Motor neuron (in vitro differentiated cells): ENCODE results near the gene MED22. TPM values are rescaled to one million over a fixed set of nuclear protein-coding genes. Genes with fewer than 3 reads are reported as not detected.

Experiments used
- ATAC-seq, 8 experiments: fragments of 200-7000 bp; cut with Tn5 transposase; replicated peaks in 6 of 8; 2 replicates each; pipeline ENCODE4 v1.8.0; 2021; ENCODE audit warnings: mild to moderate bottlenecking in 8 of 8, moderate library complexity in 8 of 8
- H3K27ac ChIP-seq, 2 donors: fragments of 250-450 bp; sonication (Bioruptor Pico); 2 replicates each; pipeline ENCODE4 v1.9.0; 2021; ENCODE audit warnings: antibody characterized with exemption in 2 of 2, mild to moderate bottlenecking in 2 of 2, moderate library complexity in 1 of 2
- H3K4me1 ChIP-seq, 2 donors: fragments of 250-450 bp; sonication (Bioruptor Pico); replicated peaks in 1 of 2; 2 replicates each; pipeline ENCODE4 v1.6.1; 2021; ENCODE audit warnings: antibody characterized with exemption in 2 of 2, mild to moderate bottlenecking in 2 of 2, moderate library complexity in 1 of 2
- H3K4me3 ChIP-seq, 5 donors: fragments of 250-450 bp; sonication (Bioruptor Pico); 2 replicates each; pipeline ENCODE4 v1.9.0; 2021; ENCODE audit warnings: antibody characterized with exemption in 5 of 5, mild to moderate bottlenecking in 5 of 5, moderate library complexity in 4 of 5
- WGBS, 10 experiments: fragments of 450-650 bp; shearing (Covaris generic); methylation state at CpG; one replicate each; pipeline ENCODE4 v1.0.0; 2022; 5-methylcytosine and 5-hydroxymethylcytosine counted together
- in situ Hi-C, 9 experiments: fragments of 400-800 bp; cut with MboI; loops; one replicate each; pipeline ENCODE4 v1.15.0; 2021; ENCODE audit warnings: low sequenced_read_pairs in 9 of 9, low pct_unique_long_range_greater_than_20kb in 2 of 9; ENCODE audit not compliant: unreplicated experiment in 9 of 9
- total RNA-seq, 8 experiments: library from RNA; unstranded; fragments of 300-600 nt; gene quantifications; 2 replicates each; pipeline versions ENCODE4 v1.2.3 to v1.2.4, GENCODE V29; 2022

The MED22 gene
- total RNA-seq, 8 experiments from 2014 or later, result 14.2 to 36.9 (median 20.4) TPM

DNA sequence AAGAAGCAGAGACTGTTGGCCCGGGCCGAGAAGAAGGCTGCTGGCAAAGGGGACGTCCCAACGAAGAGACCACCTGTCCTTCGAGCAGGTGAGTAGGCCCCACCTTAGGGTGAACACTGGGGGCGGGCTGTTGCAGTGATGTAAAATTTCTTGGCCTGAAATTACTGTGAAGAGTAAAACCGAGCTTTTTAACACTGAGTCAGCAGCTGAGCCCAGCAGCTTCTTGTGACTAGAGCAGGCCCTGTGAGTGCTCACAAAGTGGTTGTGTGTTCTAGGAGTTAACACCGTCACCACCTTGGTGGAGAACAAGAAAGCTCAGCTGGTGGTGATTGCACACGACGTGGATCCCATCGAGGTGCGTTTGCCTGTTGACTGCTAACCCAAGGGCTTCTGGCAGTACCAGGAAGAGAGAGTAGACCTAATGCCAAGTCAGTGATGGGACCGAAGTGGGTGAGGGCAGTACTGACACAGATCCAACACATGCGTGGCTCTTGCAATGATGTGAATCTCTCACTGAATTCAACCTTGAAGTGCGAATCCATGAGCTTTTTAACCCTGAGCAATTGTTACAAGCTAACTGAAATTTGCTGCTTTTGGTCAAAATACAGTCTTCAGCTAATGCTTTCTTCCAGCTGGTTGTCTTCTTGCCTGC lies 2.2 kb upstream of the MED22 start:
- no peak for ATAC-seq

DNA sequence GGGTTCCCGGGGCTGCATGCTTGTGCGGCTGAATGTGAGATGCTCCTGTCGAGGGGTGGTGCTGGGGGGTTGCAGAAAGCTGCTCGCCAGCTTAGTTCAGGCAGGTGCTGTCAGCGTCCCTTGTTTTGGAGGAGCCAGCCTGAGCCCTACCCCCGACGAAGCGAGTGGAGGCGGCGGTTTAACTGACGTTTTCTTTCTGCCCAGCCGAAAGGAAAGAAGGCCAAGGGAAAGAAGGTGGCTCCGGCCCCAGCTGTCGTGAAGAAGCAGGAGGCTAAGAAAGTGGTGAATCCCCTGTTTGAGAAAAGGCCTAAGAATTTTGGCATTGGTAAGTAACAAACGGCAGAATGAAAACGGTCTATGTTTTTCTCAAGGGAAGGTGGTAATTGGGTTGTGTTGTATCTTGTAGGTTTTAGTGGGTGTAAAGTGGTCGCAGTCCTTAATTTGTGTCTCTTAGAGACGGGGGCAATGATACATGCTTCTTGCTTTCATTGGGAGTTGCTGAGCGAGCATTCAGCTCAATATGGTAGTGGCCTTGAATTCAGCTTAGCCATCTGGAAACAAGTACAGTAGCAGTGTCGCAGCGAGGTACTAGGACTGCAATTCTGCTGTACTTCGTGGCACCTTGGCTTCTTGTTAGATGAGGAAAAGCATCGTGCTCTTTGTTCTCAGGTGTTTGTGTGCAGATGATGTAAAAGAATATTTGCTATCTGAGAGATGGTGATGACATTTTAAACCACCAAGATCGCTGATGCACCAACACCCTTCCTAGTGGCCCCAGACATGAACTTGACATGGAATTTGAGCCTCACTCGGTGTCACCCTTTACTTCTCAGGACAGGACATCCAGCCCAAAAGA lies 1.0 kb upstream of the MED22 start:
- peak overlapping the region; percentile 67 to 97 (median 92) for H3K4me3 ChIP-seq
- in situ Hi-C loops, result loop anchor here in 2 of 9 experiments (25.0 kb wide), 1 partner anchor 162 kb away; no protein-coding TSS in a partner anchor
- peaks cover 9 to 18% of the 10 kb centered on the region in 2 donors for H3K4me1 ChIP-seq
- peak overlapping the region; percentile 90 to 96 for H3K27ac ChIP-seq
- no peak for ATAC-seq
- WGBS, 10 experiments, result 0 to 45% (median 2%) methylated on average over 1 to 14 of the region's 25 CpGs; no CpG with 5 or more reads in 2 of the 10 experiments

More for the DNA sequence above, 2.2 kb upstream of the MED22 start:
- in situ Hi-C loops, result loop anchor here in 2 of 9 experiments (25.0 kb wide), 1 partner anchor 163 kb away; no protein-coding TSS in a partner anchor
- Histone ChIP-seq H3K4me3 (no peak overlapping the region), H3K27ac (no peak overlapping the region), H3K4me1 (peaks cover 10 to 21% of the 10 kb centered on the region in 2 donors)
- WGBS, 10 experiments, result 57 to 100% (median 89%) methylated on average over 1 to 14 of the region's 15 CpGs; no CpG with 5 or more reads in 1 of the 10 experiments

DNA sequence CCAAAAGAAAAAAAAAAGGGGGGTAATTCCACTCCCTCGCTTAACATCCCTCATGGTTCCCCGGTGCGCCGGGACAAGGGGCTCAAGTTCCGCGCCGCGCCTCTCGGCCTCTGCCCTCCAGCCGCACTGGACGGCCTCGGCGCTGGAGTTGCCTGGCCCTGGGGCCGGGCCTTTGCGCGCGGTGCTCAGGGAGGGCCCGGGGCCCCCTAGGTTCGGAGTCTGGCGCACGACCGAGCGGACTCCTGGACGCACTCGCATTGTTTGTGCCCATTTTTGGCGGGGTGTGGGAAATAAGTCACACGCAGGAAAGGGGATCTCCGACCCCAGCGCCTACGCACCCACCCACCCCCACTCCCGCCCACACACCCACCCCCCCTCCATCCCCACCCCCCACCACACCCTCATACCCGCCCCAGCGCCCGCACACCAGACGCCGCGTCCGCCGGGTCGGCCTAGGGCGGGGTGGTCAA lies 381 bp downstream of the MED22 start:
- Histone ChIP-seq H3K4me3 (peak overlapping the region; percentile 67 to 97 (median 92)), H3K27ac (peak overlapping the region; percentile 90 to 96), H3K4me1 (peaks cover 9 to 18% of the 10 kb centered on the region in 2 donors)
- WGBS, 10 experiments, result 0 to 4% methylated on average over 1 to 10 of the region's 41 CpGs; no CpG with 5 or more reads in 8 of the 10 experiments
- peak; percentile 50 to 65 (median 60) for ATAC-seq
- in situ Hi-C loops, result loop anchor here in 2 of 9 experiments (25.0 kb wide), 1 partner anchor 160 kb away; no protein-coding TSS in a partner anchor

DNA sequence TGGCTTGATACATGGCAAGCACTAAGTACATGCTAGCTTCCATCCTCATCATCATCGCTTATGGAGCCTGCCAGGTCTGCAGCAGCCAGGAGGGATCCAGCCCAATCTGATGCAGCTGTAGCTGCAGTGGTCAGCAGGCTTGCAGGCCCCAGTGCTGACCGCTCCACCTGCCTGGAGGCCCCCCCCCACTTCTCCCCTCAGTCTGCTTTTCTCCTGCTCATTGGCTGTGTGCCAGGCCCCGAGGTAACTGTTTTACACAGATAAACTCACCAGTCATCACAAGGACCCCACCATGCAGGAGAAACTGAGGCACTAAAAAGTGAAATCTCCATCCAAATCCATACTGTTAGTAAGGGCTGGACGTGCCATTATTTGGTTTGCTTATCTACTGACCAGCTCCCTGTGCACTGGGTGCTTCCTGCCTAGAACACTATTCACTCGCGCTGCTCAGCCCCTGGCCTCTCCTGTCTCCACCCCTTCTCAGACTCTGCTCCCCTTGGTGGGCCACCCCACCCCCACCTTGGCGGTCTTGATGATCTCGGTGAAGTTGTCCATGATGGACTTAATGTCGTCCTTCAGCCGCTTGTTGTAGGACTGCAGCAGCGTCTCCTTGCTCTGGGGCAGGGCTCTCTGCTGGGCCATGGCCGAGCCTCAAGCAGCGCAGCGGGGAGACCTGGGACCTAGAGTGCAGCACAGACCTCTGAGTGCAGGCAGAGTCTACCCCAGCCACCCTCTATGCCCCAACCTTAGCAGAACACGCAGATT lies 1.7 kb downstream of the MED22 start:
- 32 to 96% (median 60%) methylated on average over 1 to 8 of the region's 15 CpGs; no CpG with 5 or more reads in 4 of the 10 experiments for WGBS, 10 experiments
- in situ Hi-C loops, result loop anchor here in 2 of 9 experiments (25.0 kb wide), 1 partner anchor 159 kb away; no protein-coding TSS in a partner anchor
- ATAC-seq, result no peak
- peaks cover 9 to 18% of the 10 kb centered on the region in 2 donors for H3K4me1 ChIP-seq
- peak overlapping the region; percentile 67 to 97 (median 92) for H3K4me3 ChIP-seq
- H3K27ac ChIP-seq, result no peak overlapping the region

DNA sequence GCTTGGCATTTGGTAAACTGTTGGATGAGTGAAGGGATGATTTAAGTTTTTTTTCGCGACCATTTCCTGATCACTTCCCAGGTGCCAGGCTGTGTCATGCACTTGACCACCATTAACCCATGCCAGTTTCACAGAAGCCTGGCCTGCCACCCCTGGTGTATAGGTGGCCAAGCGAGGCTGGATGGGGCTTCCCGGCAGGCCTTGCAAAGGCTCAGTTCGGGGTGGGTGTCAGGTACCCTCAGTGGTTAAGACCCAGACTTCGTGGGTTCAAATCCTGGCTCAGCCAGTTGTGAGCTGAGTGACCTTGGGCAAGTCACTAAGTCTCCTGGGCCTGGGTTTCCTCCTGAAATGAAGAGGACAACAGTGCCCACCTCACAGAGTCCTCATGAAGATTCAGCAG lies 2.3 kb downstream of the MED22 start:
- Histone ChIP-seq H3K4me1 (peaks cover 9 to 18% of the 10 kb centered on the region in 2 donors), H3K27ac (no peak overlapping the region), H3K4me3 (no peak overlapping the region)
- 60 to 100% (median 92%) methylated on average over 1 to 4 of the region's 6 CpGs; no CpG with 5 or more reads in 5 of the 10 experiments for WGBS, 10 experiments
- in situ Hi-C loops, result loop anchor here in 2 of 9 experiments (25.0 kb wide), 1 partner anchor 158 kb away; no protein-coding TSS in a partner anchor
- ATAC-seq, result no peak

DNA sequence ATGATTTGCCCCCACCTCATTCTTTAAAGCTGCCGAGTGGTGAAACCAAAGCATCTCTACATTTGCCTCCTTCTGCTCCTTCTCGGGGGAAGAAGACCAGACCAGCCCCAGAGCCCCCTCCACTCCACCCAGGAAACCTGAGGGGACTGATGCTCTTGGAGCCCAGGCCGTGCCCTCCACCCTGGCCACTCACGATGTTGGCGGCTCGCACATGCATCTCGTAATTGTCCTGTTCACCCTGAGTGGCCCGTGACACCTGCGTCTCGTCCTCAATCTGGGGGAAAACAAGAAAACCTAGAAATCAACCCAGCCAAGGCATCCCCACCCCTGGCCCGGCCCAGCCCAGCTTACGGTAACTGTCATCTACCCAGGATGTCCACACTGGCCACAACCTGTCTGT lies 3.0 kb downstream of the MED22 start:
- Histone ChIP-seq H3K27ac (no peak overlapping the region), H3K4me1 (peaks cover 9 to 18% of the 10 kb centered on the region in 2 donors), H3K4me3 (no peak overlapping the region)
- no peak for ATAC-seq
- WGBS, 10 experiments, result 60 to 100% (median 96%) methylated on average over 1 to 2 of the region's 12 CpGs; no CpG with 5 or more reads in 6 of the 10 experiments
- in situ Hi-C loops, result loop anchor here in 2 of 9 experiments (25.0 kb wide), 1 partner anchor 158 kb away; no protein-coding TSS in a partner anchor

- Histone ChIP-seq H3K27ac (no peak overlapping the region), H3K4me1 (peaks cover 5 to 10% of the 10 kb centered on the region in 2 donors), H3K4me3 (no peak overlapping the region)
- in situ Hi-C loops, result loop anchor here in 2 of 9 experiments (25.0 kb wide), 1 partner anchor 157 kb away; no protein-coding TSS in a partner anchor
- no peak for ATAC-seq
- WGBS, 10 experiments, result 96 to 100% methylated on average over 1 to 16 of the region's 19 CpGs; no CpG with 5 or more reads in 8 of the 10 experiments
These were observed 3.9 kb downstream of the MED22 start for GRCh38 chr9:133344071-133344470.

DNA sequence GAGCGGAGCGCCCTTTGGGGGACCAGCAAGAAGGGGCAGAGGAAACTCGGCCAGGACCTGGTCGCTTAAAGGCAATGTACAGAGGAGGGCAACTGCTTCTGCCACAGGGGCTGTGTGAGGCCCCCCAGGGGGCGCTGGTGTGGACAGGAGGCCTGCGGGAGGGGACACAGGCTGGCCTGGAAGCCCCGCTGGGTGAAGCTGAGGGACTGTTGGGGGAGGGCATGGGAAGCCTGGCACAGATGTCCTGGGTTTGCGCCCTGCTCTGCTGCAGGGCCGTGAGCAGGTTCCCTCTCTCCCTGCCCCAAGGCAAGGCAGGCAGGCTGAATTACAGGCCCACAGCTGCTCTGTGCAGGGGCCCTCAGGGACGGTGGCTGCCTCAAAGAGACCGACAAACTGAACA lies 5.4 kb downstream of the MED22 start:
- Histone ChIP-seq H3K4me1 (peaks cover 5 to 8% of the 10 kb centered on the region in 2 donors), H3K27ac (no peak overlapping the region), H3K4me3 (no peak overlapping the region)
- in situ Hi-C loops, result loop anchor here in 2 of 9 experiments (25.0 kb wide), 1 partner anchor 155 kb away; no protein-coding TSS in a partner anchor
- 67 to 100% (median 85%) methylated on average over 1 to 8 of the region's 11 CpGs; no CpG with 5 or more reads in 5 of the 10 experiments for WGBS, 10 experiments
- no peak for ATAC-seq

- WGBS, 10 experiments, result 80% methylated on average over 1 to 3 of the region's 12 CpGs; no CpG with 5 or more reads in 8 of the 10 experiments
- H3K4me3 ChIP-seq, result no peak overlapping the region
- ATAC-seq, result peak in 3 of 8 experiments; percentile 15 to 30 (median 28)
- H3K27ac ChIP-seq, result no peak overlapping the region
- H3K4me1 ChIP-seq, result peaks cover 5 to 8% of the 10 kb centered on the region in 2 donors
- in situ Hi-C loops, result loop anchor here in 2 of 9 experiments (25.0 kb wide), 1 partner anchor 155 kb away; no protein-coding TSS in a partner anchor
These were observed 5.9 kb downstream of the MED22 start for GRCh38 chr9:133342069-133342406.

DNA sequence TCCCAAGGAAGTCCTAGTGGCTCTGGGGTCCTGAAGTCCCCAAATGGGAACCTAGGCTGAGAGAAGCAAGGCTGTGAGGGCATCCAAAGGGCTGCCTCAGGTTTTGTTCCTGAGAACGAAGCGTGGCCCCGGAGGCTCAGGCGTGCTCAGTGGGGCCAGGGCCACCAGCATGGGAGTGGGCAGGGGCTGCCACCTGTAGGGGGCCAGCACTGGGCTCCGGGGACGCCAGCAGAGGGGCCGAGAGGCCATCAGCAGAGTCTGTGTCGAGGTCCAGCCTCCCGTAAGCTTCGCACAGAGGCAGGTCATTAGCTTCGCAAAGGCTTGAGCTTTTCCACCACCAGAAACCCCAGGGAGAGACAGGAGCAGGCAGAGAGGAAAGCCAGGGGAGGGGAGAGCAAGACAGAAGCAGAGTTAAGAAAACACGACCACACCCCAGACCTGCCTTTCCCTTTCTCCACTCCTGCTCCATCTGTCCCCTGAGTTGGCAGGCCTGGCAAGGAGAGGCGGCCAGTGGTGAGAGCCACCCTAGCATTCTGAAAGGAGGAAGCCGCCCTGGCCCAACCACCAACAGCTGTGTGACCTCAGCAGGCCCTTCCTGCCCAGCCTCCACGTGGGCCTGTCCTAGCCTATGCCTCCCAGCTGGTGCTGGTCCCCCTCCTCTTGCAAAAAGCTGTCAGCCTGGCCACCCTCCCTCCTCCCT lies 6.4 kb downstream of the MED22 start:
- peaks cover 4 to 9% of the 10 kb centered on the region in 2 donors for H3K4me1 ChIP-seq
- in situ Hi-C loops, result loop anchor here in 2 of 9 experiments (25.0 kb wide), 1 partner anchor 154 kb away; no protein-coding TSS in a partner anchor
- H3K4me3 ChIP-seq, result no peak overlapping the region
- no peak overlapping the region for H3K27ac ChIP-seq
- WGBS, 10 experiments, result 67 to 100% (median 100%) methylated on average over 1 to 3 of the region's 15 CpGs; no CpG with 5 or more reads in 4 of the 10 experiments
- ATAC-seq, result peak in 3 of 8 experiments; percentile 18 to 61 (median 30)

DNA sequence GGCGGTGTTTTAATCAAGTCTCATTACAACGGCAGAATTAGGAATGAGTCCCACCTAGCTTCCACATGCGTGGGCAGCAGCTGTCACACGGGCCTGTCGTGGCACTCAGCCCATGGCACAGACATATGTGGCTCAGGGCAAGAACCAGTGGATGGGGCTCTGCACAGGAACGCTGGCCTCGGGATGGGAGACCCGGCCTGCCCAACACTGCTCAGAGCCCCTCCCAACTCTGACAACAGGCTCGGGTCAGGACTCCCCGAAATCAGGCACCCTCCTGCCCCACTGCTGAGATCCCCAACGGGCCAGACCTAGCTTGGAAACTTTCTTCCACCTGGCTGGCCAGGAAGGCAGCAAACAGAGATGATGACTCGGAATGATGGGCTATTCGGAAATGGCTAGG lies 7.0 kb downstream of the MED22 start:
- in situ Hi-C loops, result loop anchor here in 2 of 9 experiments (25.0 kb wide), 1 partner anchor 154 kb away; no protein-coding TSS in a partner anchor
- Histone ChIP-seq H3K4me3 (no peak overlapping the region), H3K27ac (no peak overlapping the region), H3K4me1 (peaks cover 3 to 5% of the 10 kb centered on the region in 2 donors)
- no peak for ATAC-seq
- whole genome bisulfite sequencing, 10 experiments, result 75 to 94% (median 91%) methylated on average over 2 to 5 of the region's 13 CpGs; no CpG with 5 or more reads in 4 of the 10 experiments
